HEK293T (cell line): ENCODE measurements around the gene FBXO10.

Experiments used
- CTCF ChIA-PET: fragments of 350-600 bp; formaldehyde crosslinking; extraction: SDS; loops from one replicate; lab custom pipeline; 2021; ENCODE audit warnings: antibody characterized with exemption, inconsistent platforms; lab: Yijun Ruan, JAX
- POLR2A ChIA-PET: fragments of 350-600 bp; formaldehyde crosslinking; extraction: SDS; loops from one replicate; lab custom pipeline; 2020; ENCODE audit warnings: antibody characterized with exemption, inconsistent platforms; lab: Yijun Ruan, JAX
- DNase-seq: peaks from one replicate; pipeline ENCODE4 v3.0.0; 2012; ENCODE audit warnings: mixed read lengths; ENCODE audit errors: extremely low spot score
- ARNT ChIP-seq: fragments of 450-650 bp; IDR thresholded peaks from 2 replicates; pipeline ENCODE4 v1.6.1; 2017; ENCODE audit warnings: mild to moderate bottlenecking
- BHLHE40 ChIP-seq: fragments of 450-650 bp; IDR thresholded peaks from 2 replicates; pipeline ENCODE4 v1.6.1; 2016; ENCODE audit warnings: mild to moderate bottlenecking, moderate library complexity, borderline replicate concordance
- CTBP1 ChIP-seq: fragments of 450-650 bp; IDR thresholded peaks from 2 replicates; pipeline ENCODE4 v1.6.1; 2016; ENCODE audit warnings: borderline replicate concordance
- ELF4 ChIP-seq: fragments of 450-650 bp; IDR thresholded peaks from 2 replicates; pipeline ENCODE4 v1.6.1; 2017; ENCODE audit warnings: antibody characterized with exemption
- FOXA1 ChIP-seq: fragments of 450-650 bp; IDR thresholded peaks from 2 replicates; pipeline ENCODE4 v1.6.1; 2016; ENCODE audit warnings: mild to moderate bottlenecking
- FOXK2 ChIP-seq: fragments of 450-650 bp; IDR thresholded peaks from 2 replicates; pipeline ENCODE4 v1.6.1; 2016; ENCODE audit warnings: mild to moderate bottlenecking
- FOXM1 ChIP-seq: fragments of 450-650 bp; IDR thresholded peaks from 2 replicates; pipeline ENCODE4 v1.6.1; 2017; ENCODE audit warnings: mild to moderate bottlenecking, borderline replicate concordance
- HDGF ChIP-seq: fragments of 450-650 bp; IDR thresholded peaks from 2 replicates; pipeline ENCODE4 v1.6.1; 2017; ENCODE audit warnings: antibody characterized with exemption, borderline replicate concordance
- L3MBTL2 ChIP-seq: fragments of 450-650 bp; conservative IDR thresholded peaks from 2 replicates; pipeline ENCODE4 v1.6.1; 2016; ENCODE audit warnings: mild to moderate bottlenecking
- LEF1 ChIP-seq: fragments of 450-650 bp; IDR thresholded peaks from 2 replicates; pipeline ENCODE4 v1.6.1; 2017; ENCODE audit warnings: mild to moderate bottlenecking, borderline replicate concordance
- NFRKB ChIP-seq: fragments of 450-650 bp; IDR thresholded peaks from 2 replicates; pipeline ENCODE4 v1.6.1; 2016; ENCODE audit warnings: mild to moderate bottlenecking, moderate library complexity
- SP1 ChIP-seq: fragments of 450-650 bp; IDR thresholded peaks from 2 replicates; pipeline ENCODE4 v1.6.1; 2017
- SUZ12 ChIP-seq: fragments of 450-650 bp; IDR thresholded peaks from 2 replicates; pipeline ENCODE4 v1.6.1; 2016; ENCODE audit warnings: mild to moderate bottlenecking
- TARDBP ChIP-seq: fragments of 450-650 bp; IDR thresholded peaks from 2 replicates; pipeline ENCODE4 v1.6.1; 2016
- ZNF384 ChIP-seq: fragments of 450-650 bp; IDR thresholded peaks from 2 replicates; pipeline ENCODE4 v1.6.1; 2016
- TF ChIP-seq, protein P1 (sequence below): fragments of 450-650 bp; IDR thresholded peaks from 2 replicates; pipeline ENCODE4 v1.6.1; 2016

FBXO10 gene

DNA sequence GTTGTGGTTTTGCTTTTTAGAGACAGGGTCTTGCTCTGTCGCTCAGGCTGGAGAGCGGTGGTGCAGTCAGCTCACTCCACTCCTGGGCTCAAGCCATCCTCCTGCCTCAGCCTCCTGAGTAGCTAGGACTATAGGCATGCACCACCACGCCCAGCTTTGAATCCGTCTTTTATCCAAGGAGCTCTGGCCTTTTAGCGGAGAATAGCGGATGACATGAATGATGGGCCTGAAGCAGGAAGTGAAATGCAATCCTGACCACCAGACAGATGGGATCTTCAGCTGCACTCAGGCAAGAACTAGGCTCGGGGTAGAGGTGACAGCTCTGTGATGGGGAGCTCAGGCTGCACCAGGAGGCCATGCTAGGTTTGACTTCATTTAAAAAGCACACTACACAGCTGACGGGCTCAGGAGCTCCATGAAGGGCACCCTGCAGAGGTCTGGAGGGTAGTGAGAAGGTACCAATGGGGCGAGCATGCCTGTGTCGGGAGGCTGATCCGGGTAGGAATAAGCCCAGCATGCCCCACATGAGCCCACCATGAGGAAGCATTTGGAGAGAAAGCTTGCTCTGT is 68.5 kb downstream of the FBXO10 start:
- TF ChIP-seq, protein P1, sequence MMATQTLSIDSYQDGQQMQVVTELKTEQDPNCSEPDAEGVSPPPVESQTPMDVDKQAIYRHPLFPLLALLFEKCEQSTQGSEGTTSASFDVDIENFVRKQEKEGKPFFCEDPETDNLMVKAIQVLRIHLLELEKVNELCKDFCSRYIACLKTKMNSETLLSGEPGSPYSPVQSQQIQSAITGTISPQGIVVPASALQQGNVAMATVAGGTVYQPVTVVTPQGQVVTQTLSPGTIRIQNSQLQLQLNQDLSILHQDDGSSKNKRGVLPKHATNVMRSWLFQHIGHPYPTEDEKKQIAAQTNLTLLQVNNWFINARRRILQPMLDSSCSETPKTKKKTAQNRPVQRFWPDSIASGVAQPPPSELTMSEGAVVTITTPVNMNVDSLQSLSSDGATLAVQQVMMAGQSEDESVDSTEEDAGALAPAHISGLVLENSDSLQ: no peak
- TF ChIP-seq BHLHE40 (no peak), FOXK2 (no peak), CTBP1 (no peak), FOXM1 (no peak)
- no peak for DNase-seq
- ChIA-PET CTCF (no interaction called here), POLR2A (interaction anchor here (1.1 kb wide), 1 partner anchor 84 kb away, joined by 3 read pairs; no protein-coding TSS in a partner anchor)

DNA sequence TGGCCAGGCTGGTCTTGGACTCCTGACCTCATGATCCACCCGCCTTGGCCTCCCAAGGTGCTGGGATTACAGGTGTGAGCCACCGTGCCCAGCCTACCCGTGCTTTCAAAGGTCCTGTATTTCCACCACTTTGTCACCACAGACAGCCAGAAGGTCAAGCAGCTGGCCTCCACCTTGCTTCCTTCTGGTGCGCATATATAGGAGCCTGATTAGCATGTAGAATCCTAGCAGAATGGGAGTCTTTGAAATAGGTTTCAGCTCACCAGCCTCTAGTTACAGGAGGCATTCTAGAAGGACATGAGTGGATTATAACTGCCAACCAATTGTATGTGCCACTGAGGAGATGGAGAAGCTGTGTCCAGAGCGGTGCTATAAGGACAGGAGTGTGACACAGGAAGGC is 71.6 kb downstream of the FBXO10 start:
- POLR2A ChIA-PET: no interaction called here
- TF ChIP-seq LEF1 (no peak), FOXA1 (no peak), ARNT (no peak), HDGF (no peak), NFRKB (no peak), FOXM1 (no peak), ELF4 (no peak)
- no peak for DNase-seq
- CTCF ChIA-PET: no interaction called here

DNA sequence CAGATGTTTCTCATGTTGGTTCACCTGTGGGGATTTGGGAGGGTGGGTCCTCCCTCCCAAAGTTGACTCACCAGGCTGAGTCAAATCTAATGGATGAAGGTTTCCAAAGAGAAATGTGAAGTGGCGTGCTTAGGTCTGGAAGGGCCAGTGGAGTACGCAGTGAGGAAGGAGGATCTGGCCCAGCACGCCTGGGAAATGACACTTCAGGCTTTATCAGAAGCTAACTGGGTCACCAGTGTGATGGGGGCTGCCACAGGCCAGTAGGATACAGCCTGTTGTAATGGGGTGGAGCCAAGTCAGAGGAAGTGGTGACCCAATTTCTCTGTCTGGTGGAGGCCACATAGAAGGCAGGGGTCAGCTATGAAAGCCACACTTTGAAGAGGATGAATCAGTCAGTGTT is 72.4 kb downstream of the FBXO10 start:
- CTCF ChIA-PET: no interaction called here
- TF ChIP-seq HDGF: no peak
- TF ChIP-seq, protein P1: no peak
- no peak for TF ChIP-seq L3MBTL2
- no peak for TF ChIP-seq NFRKB
- TF ChIP-seq ZNF384: no peak
- no peak for TF ChIP-seq LEF1
- no peak for TF ChIP-seq TARDBP
- no peak for TF ChIP-seq ELF4
- no peak for TF ChIP-seq BHLHE40
- no peak for TF ChIP-seq ARNT
- TF ChIP-seq SUZ12: no peak
- no peak for TF ChIP-seq FOXA1
- TF ChIP-seq FOXK2: no peak
- no peak for TF ChIP-seq FOXM1
- POLR2A ChIA-PET: no interaction called here
- DNase-seq: no peak

DNA sequence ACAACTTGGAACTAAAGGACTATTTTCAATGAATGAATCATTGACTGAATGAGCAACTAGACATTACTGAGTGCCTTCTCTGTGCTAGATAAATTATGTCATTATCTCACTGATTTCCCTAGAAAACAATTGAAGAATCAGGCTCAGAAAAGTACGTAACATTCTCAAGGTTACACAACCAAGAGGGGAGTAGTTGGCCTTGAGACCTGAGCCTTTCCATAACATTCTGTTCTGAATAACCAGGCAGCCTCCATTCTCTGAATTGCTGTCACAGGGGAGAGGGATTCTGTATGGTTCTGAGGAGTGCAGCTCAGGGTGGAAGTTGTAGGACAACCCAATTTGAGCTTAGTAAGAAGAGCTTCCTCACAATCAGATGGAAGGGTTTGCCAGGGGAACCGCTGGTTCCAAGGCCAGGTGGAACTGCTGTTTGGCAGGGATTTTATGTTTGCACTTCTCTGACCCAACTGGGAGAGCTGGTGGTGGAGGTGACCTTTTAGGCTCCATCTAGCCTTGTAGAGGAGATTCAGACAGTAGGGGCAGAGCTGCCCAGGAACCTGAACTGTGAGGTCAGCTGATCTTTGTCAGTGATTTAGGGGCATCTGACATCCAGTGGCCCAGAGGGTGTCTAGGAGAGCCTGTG is 74.1 kb downstream of the FBXO10 start:
- POLR2A ChIA-PET: interaction anchor here (0.9 kb wide), 1 partner anchor 17 kb away, joined by 3 read pairs; no protein-coding TSS in a partner anchor
- TF ChIP-seq LEF1: no peak
- DNase-seq: no peak
- CTCF ChIA-PET: no interaction called here

DNA sequence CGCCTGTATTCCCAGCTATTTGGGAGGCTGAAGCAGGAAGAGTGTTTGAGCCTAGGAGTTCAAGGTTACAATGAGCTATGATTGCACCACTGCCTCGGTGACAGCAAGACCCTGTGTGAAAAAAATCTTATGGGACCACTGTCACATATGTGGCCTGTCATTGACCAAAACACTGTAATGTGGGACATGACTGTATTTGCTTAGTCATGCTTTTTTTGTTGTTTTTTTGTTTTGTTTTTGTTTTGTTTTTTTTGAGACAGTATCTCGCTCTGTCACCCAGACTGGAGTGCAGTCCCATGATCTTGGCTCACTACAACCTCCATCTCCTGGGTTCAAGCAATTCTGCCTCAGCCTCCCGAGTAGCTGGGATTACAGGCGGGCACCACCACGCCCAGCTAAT is 76.9 kb downstream of the FBXO10 start:
- ChIA-PET POLR2A (no interaction called here), CTCF (no interaction called here)
- TF ChIP-seq ARNT (no peak), BHLHE40 (no peak), NFRKB (no peak), FOXA1 (no peak), L3MBTL2 (no peak), ZNF384 (no peak), SUZ12 (no peak), ELF4 (no peak), FOXK2 (no peak), HDGF (no peak)
- no peak for DNase-seq

DNA sequence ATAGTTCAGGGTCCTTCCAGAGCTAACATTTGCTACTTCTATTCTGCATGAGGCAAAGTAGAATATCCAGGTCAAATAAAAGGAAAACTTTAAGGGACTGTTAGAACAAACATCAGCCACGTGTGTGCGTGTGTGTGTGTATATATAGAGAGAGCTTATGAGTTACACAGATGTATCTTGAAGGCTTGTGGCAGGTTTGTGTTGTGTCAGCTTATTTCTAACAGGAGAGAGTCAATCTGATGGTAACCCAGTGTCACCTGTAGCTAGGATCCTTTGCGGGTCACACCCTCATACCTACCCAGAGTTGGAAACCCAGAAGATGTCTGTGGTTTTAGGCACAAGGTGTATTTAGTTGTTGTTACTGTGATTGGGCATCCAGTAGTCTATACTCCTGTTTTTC is 77.7 kb downstream of the FBXO10 start:
- DNase-seq: no peak
- POLR2A ChIA-PET: interaction anchor here (1.6 kb wide), 1 partner anchor 12 kb away, joined by 5 read pairs; the partner anchor contains the start of gene POLR1E
- TF ChIP-seq ELF4 (no peak), NFRKB (no peak), FOXA1 (no peak), ZNF384 (no peak), HDGF (no peak), SUZ12 (no peak), SP1 (no peak), TARDBP (no peak), ARNT (no peak), FOXK2 (no peak), BHLHE40 (no peak), CTBP1 (no peak), FOXM1 (no peak), L3MBTL2 (no peak), LEF1 (no peak)
- TF ChIP-seq, protein P1: no peak
- CTCF ChIA-PET: no interaction called here
